Memory B cell (primary cell): ENCODE data around the gene PRSS33.
A peak's percentile ranks its signal among the peaks of the same experiment; 100 is the strongest.

Experiments used
- ATAC-seq: fragments of 150-1000 bp; cut with Tn5 transposase; 2 replicates; pipeline ENCODE4 v1.10.0; 2021; ENCODE audit warnings: low read depth, mild to moderate bottlenecking, moderate library complexity
- DNase-seq, 2 donors: peaks; one replicate each; pipeline ENCODE4 v3.0.0; 2022; ENCODE audit warnings: low spot score in 2 of 2
- H3K27ac Mint-ChIP-seq: one replicate; pipeline ENCODE4 v1.8.0; 2022; ENCODE audit warnings: mild to moderate bottlenecking, moderate library complexity, mixed read lengths
- H3K27me3 Mint-ChIP-seq: one replicate; pipeline ENCODE4 v1.8.0; 2022; ENCODE audit warnings: mixed read lengths
- H3K36me3 Mint-ChIP-seq: one replicate; pipeline ENCODE4 v1.8.0; 2022; ENCODE audit warnings: mild to moderate bottlenecking, mixed read lengths
- H3K4me1 Mint-ChIP-seq: one replicate; pipeline ENCODE4 v1.8.0; 2022; ENCODE audit warnings: mixed read lengths
- H3K4me3 Mint-ChIP-seq: one replicate; pipeline ENCODE4 v1.8.0; 2022; ENCODE audit warnings: mild to moderate bottlenecking, moderate library complexity, mixed read lengths
- H3K9me3 Mint-ChIP-seq: one replicate; pipeline ENCODE4 v1.8.0; 2022; ENCODE audit warnings: mixed read lengths

Gene PRSS33

DNA sequence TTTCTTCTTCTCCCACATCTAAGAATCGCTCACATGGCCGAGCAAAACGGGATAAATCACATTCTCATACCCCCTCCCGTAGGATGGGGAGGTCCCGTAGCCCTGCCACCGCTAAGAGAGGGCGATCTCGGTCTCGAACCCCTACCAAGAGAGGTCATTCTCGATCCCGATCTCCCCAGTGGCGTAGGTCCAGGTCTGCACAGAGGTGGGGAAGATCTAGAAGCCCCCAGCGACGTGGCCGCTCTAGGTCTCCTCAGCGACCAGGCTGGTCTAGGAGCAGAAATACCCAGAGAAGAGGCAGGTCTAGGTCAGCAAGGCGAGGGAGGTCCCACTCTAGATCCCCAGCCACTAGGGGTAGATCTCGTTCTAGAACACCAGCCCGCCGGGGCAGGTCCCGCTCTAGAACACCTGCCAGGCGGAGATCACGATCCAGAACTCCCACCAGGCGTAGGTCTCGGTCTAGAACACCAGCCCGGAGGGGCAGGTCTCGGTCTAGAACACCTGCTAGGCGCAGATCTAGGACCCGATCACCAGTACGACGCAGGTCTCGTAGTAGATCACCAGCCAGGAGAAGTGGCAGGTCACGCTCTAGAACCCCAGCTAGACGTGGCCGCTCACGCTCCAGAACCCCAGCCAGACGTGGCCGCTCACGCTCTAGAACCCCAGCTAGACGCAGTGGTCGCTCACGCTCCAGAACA is 25.3 kb downstream of the PRSS33 start:
- Mint-ChIP-seq H3K9me3 (no peaks in the 10 kb centered on the region), H3K27ac (peak overlapping the region; percentile 80), H3K36me3 (peaks cover 73% of the 10 kb centered on the region), H3K4me3 (no peak overlapping the region), H3K4me1 (peaks cover 13% of the 10 kb centered on the region), H3K27me3 (no peaks in the 10 kb centered on the region)
- no peak for DNase-seq
- ATAC-seq, result no peak

DNA sequence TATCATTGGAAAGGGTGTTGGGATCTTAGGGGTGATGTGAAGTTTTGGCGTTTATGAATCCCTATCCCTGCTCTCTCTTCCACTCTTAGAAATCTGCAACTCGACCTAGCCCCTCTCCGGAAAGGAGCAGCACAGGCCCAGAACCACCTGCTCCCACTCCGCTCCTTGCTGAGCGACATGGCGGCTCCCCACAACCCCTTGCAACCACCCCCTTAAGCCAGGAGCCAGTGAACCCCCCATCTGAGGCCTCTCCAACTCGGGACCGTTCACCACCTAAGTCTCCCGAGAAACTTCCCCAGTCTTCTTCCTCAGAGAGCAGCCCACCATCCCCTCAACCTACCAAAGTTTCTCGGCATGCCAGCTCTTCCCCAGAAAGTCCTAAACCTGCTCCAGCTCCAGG is 25.9 kb downstream of the PRSS33 start:
- ATAC-seq, result no peak
- Mint-ChIP-seq H3K36me3 (peaks cover 73% of the 10 kb centered on the region), H3K4me3 (no peak overlapping the region), H3K9me3 (no peaks in the 10 kb centered on the region), H3K27me3 (no peaks in the 10 kb centered on the region), H3K27ac (peak overlapping the region; percentile 73), H3K4me1 (peaks cover 19% of the 10 kb centered on the region)
- DNase-seq, result no peak

DNA sequence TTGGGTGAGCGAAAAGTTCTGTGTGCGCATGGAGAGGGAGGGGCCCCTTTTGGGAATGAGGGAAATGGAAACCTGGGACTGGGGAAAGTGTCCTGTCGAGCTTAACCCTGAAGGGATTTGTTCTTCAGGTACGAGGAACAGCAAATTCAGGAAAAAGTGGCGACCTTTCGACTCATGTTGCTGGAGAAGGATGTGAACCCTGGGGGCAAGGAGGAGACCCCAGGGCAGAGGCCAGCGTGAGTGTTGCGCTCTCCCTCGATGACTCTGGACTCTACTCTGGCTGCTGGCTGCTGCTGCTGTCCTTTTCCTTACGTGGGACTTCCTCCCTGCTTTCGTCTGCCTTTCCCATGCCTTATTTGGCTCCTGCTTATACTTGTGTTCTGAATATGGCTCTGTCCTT is 30.0 kb downstream of the PRSS33 start:
- Mint-ChIP-seq H3K9me3 (no peaks in the 10 kb centered on the region), H3K4me3 (no peak overlapping the region), H3K36me3 (peaks cover 59% of the 10 kb centered on the region), H3K4me1 (peaks cover 46% of the 10 kb centered on the region), H3K27me3 (no peaks in the 10 kb centered on the region), H3K27ac (peak overlapping the region; percentile 46)
- DNase-seq, result no peak
- ATAC-seq, result no peak

DNA sequence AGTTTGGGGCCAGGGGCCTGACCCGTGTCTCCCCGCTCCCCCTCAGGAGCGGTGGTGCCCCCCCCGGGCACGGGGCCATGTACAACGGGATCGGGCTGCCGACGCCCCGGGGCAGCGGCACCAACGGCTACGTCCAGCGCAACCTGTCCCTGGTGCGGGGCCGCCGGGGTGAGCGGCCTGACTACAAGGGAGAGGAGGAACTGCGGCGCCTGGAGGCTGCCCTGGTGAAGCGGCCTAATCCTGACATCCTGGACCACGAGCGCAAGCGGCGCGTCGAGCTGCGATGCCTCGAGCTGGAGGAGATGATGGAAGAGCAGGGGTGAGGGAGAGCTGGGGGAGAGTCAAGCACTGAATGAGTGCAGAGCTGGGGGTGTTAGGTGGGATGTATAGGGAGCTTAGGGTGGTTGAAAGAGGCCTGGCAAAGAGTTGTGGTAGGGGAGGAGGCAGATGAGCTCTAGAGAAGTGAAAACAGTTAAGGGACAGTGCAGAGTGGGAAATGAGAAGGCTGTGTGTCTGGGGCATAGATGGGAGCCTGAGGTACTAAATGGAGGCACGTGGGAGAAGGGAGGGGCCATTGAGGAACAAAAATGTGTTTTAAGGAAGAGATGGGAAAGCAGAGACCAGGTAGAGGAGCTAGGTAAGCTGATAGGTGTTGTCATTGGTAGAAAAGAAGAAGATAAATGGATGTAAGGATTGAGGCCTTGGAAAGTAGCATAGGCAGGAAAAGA is 30.9 kb downstream of the PRSS33 start:
- no peak overlapping the region for H3K4me3 Mint-ChIP-seq
- H3K4me1 Mint-ChIP-seq, result peaks cover 45% of the 10 kb centered on the region
- no peaks in the 10 kb centered on the region for H3K9me3 Mint-ChIP-seq
- DNase-seq, result no peak
- H3K27me3 Mint-ChIP-seq, result no peaks in the 10 kb centered on the region
- no peak for ATAC-seq
- H3K27ac Mint-ChIP-seq, result peak overlapping the region; percentile 97
- H3K36me3 Mint-ChIP-seq, result peaks cover 52% of the 10 kb centered on the region

DNA sequence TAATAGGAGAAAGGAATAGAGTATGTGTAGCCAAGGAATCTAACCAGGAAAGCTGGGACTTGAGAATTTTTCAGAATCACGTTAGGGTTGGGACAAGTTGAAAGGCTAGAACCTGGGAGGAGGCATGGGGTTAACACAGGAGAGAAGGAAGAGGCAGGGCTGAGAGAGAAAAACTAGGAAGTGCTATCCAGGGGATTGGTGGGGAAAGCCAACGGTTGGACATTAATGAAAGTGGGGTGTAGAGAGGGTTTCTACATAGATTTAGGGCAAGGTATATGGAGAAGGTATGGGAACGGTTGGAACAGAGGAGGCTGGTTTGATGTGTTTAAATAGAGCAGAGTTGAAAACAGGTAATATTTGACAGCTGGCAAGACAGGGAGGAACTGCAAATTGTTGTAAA is 32.2 kb downstream of the PRSS33 start:
- peak overlapping the region; percentile 97 for H3K27ac Mint-ChIP-seq
- H3K27me3 Mint-ChIP-seq, result no peaks in the 10 kb centered on the region
- peaks cover 43% of the 10 kb centered on the region for H3K36me3 Mint-ChIP-seq
- H3K4me1 Mint-ChIP-seq, result peaks cover 47% of the 10 kb centered on the region
- H3K9me3 Mint-ChIP-seq, result peaks cover 2% of the 10 kb centered on the region
- DNase-seq (no peak), ATAC-seq (no peak)
- H3K4me3 Mint-ChIP-seq, result peak overlapping the region; percentile 88

DNA sequence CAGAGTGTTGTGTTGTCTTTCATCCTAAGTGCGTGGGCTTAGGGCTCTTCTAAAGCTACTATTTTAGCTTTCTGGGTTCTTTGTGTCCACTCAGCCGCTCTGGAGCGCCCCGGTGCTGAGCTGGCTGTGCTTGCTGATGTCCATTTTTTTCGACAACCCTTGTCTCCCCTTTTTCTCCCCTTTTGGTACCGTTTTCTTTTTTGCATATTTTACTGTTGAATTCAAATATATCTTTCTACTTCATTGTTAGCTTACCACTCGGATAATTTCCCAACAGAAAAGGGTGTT is 33.7 kb downstream of the PRSS33 start:
- ATAC-seq (no peak), DNase-seq (no peak)
- Mint-ChIP-seq H3K36me3 (peaks cover 33% of the 10 kb centered on the region), H3K27ac (peak overlapping the region; percentile 97), H3K9me3 (peaks cover 2% of the 10 kb centered on the region), H3K4me1 (peaks cover 45% of the 10 kb centered on the region), H3K4me3 (peak overlapping the region; percentile 88), H3K27me3 (no peaks in the 10 kb centered on the region)

DNA sequence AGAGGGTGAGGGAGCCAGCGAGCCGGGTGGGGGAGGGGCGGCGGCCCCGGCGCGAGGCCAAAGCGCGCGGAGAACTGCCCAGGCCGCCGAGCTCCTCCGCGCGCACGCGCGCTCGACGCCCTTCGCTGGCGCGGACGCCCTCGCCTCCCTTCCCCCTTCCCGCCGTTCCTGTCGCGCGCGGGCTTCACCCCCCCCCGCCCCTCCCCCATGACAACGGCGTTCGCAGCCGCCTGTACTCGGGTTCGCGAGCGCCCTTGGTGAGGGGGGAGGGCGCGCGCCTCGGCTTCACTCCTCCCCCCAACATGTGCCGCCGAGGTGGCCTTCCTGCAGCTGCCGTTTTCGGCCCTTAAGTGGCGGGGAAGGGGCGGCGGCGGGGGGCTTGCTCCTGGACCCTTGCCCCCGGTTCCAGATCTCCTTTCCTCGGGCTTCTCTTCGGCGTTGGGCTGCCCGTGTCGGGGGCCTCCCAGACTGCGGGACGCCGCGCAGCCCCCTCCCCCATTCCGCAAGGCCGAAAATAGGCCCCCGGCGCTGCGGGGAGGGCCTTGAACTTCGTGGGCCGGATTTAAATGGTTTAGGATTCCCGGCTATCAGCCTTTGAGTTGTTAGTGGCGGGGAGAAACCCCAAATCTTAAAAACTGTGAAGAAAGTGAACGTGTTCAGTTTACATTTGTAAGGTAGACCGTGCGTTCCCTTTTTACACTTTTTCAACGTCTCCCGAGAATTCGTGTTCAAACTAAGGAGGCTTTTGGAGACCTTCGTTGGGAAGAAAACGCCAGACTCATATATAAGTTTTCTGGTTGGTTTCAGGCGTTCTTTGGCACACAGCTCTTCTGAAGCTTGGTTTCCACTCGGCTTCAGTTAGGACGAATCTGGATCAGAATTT is 34.3 kb downstream of the PRSS33 start:
- Mint-ChIP-seq H3K4me1 (peaks cover 42% of the 10 kb centered on the region), H3K27ac (peak overlapping the region; percentile 97), H3K4me3 (peak overlapping the region; percentile 88), H3K36me3 (peaks cover 29% of the 10 kb centered on the region), H3K9me3 (peaks cover 2% of the 10 kb centered on the region), H3K27me3 (no peaks in the 10 kb centered on the region)
- ATAC-seq, result peak; percentile 28
- no peak for DNase-seq

DNA sequence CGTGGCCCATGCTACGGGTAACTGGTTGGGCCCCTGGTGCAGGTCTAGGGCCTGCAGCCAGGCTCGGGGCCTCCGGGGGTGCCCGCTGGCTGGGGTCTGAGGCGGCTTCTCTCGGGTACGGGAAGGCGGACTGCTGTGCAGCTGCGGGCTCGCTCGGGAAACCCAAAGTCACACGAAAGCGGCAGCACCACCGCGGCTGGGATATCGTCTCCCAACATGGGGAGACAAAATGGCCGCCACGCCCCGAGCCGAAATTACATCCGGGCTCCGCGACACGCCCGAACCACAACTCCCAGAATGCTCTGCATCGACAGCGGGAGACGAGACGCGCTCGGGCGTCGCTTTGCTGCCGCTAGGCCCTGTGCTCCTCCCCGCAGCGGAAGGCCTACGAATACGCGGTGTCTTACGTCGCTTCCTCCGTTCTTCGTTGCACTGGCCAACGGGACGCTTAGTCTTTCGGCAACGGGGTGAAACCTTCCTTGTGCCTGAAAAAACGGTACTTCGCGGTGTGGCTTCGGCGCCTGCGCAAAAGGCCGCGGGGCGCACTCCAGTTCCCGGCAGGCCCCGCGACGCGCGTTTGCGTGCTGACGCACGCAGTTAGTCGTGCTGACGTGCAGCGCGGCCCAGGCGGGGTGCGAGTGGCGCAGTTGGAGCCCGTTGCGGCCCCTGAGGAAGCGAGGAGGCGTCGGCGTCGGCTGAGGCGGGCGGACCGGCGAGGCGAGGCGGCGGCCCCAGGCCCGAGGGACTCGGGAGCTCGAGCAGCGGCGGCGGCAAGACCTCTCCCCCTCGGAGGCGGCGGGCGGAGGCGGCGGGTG is 35.1 kb downstream of the PRSS33 start, which contains the start of gene SRRM2:
Gene SRRM2, plus strand, starts transcription at position 604 of the 815 bp plus-strand sequence. CDS start 3,727 bp downstream, outside the sequence.
- H3K4me1 Mint-ChIP-seq, result peaks cover 39% of the 10 kb centered on the region
- peak within 1 kb of the TSS; percentile 88 for H3K4me3 Mint-ChIP-seq
- no peaks in the 10 kb centered on the region for H3K27me3 Mint-ChIP-seq
- H3K36me3 Mint-ChIP-seq, result peaks cover 25% of the 10 kb centered on the region
- peaks cover 2% of the 10 kb centered on the region for H3K9me3 Mint-ChIP-seq
- H3K27ac Mint-ChIP-seq, result peak within 1 kb of the TSS; percentile 97
- ATAC-seq (peak; percentile 83), DNase-seq (peak; percentile 94 to 95)

DNA sequence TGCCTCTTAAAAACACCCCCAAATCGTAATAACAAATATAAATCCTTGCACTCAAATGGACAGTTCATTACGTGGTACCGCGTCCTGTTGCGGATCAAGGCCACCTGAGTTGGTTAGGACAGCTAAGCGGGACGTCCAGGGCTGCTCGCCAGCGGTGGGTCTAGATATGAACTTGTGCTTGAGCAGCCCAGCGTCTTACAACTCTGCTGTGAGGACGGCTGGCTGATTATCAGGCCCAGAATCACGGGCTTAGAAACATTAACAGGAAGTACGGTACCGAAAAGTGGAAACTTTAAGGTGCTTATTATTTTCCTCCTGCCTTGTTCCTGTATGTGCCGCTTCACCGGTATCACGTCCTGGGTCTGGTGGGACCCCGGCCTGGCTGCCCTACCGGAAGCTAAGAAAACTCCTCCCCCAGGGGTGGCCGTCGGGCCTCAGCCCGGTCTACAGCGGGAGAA is 35.8 kb downstream of the PRSS33 start:
- peaks cover 33% of the 10 kb centered on the region for H3K4me1 Mint-ChIP-seq
- peak overlapping the region; percentile 88 for H3K4me3 Mint-ChIP-seq
- H3K36me3 Mint-ChIP-seq, result peaks cover 20% of the 10 kb centered on the region
- H3K9me3 Mint-ChIP-seq, result peaks cover 2% of the 10 kb centered on the region
- ATAC-seq (no peak), DNase-seq (no peak)
- H3K27ac Mint-ChIP-seq, result peak overlapping the region; percentile 97
- no peaks in the 10 kb centered on the region for H3K27me3 Mint-ChIP-seq

DNA sequence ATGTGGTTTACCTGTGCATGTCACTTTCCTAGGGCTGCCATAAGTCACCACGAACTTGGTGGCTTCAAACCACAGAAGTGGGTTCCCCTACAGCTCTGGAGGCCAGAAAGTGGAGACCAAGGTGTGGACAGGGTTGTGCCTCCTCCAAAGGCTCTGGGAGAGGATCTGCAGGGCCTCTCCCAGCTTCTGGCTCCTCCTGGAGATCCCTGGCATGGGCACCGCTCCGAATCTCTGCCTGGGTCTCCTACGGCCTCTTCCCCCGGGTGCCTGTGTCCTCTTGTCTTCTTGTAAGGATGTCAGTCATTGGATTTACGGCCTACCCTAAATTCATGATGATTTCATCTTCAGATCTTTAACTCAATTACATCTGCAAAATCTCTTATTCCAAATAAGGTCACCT is 37.4 kb downstream of the PRSS33 start:
- DNase-seq, result no peak
- Mint-ChIP-seq H3K27me3 (no peaks in the 10 kb centered on the region), H3K9me3 (peaks cover 2% of the 10 kb centered on the region), H3K4me1 (peaks cover 18% of the 10 kb centered on the region), H3K4me3 (no peak overlapping the region), H3K36me3 (peaks cover 12% of the 10 kb centered on the region), H3K27ac (peak overlapping the region; percentile 50)
- ATAC-seq, result no peak

DNA sequence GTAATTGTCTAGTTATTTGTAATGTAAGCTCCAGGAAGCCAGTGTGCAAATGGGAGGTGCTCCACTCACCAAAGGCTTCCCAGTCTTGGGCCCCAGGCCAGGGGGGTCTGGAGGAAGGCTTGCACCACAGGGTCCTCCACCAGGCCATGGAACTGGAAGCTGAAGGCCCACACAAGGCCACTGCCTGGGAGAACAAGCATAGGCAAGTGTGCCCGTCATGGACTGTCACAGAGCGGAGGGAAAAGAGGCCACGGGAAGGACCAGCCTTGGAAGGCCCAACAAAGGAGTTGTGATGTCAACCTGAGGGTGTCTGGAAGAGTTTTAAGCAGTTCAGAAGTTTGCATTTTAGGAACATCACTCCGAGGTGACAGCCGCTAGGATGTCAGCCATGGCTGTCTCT is 37.9 kb downstream of the PRSS33 start:
- peaks cover 14% of the 10 kb centered on the region for H3K4me1 Mint-ChIP-seq
- H3K27ac Mint-ChIP-seq, result no peak overlapping the region
- no peaks in the 10 kb centered on the region for H3K27me3 Mint-ChIP-seq
- peaks cover 2% of the 10 kb centered on the region for H3K9me3 Mint-ChIP-seq
- ATAC-seq (no peak), DNase-seq (no peak)
- peaks cover 11% of the 10 kb centered on the region for H3K36me3 Mint-ChIP-seq
- H3K4me3 Mint-ChIP-seq, result no peak overlapping the region

DNA sequence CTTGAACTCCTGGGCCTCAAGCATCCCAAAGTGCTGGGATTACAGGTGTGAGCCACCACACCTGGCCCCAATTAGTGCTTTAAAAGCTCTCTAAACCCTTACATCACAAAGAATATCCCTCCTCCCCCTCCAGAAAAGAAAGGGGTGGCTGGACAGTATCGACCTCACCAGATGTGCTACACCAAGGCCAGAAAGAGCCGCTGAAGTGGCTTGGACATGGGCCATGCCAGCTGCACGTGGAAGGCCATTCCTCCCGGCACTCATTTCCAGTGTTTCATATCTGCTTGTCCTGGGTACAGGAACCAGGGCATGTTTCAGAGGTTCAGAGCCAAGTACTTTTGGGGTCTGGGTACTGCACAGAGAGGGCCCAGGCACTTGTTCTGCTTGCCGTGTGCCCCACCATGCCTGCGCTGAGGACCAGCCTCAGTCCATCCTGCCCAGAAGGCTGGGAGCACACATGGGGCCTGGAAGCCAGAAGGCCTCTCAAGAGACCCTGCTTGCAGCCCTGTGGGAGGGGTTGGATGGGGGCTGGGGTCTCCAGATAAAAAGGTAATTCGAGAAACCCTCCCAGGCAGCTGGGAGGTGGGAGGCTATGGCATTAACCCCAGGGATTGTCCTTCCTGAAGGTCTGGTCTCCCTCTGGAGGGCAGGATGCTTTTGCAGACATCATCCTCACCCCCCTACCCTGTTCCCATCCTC is 38.5 kb downstream of the PRSS33 start:
- H3K4me1 Mint-ChIP-seq, result peaks cover 9% of the 10 kb centered on the region
- peaks cover 2% of the 10 kb centered on the region for H3K9me3 Mint-ChIP-seq
- H3K4me3 Mint-ChIP-seq, result no peak overlapping the region
- H3K27me3 Mint-ChIP-seq, result no peaks in the 10 kb centered on the region
- H3K27ac Mint-ChIP-seq, result no peak overlapping the region
- no peak for ATAC-seq
- peaks cover 6% of the 10 kb centered on the region for H3K36me3 Mint-ChIP-seq
- DNase-seq, result no peak

DNA sequence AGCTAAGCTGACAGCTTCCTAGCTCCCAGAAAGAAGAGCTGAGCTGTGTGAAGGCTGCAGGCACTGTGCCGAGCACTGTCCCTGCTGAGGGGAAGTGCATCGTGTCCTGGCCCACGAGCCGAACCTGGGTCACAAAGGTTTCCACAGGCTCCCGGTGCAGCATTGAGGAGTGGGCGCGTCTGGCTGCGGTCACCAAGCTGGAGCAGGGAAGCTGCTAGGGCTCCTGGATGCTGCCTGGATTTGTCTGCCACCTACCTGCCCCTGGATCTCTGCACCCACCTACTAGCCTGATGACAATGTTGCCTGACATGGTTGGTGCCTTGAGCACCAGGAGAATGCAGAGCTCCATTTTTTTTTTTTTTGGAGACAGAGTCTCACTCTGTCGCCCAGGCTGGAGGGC is 41.4 kb downstream of the PRSS33 start:
- ATAC-seq, result no peak

More for the DNA sequence above, 41.4 kb downstream of the PRSS33 start:
- no peak for DNase-seq
- Mint-ChIP-seq H3K4me1 (no peaks in the 10 kb centered on the region), H3K27me3 (no peaks in the 10 kb centered on the region), H3K9me3 (no peaks in the 10 kb centered on the region), H3K4me3 (no peak overlapping the region), H3K27ac (no peak overlapping the region), H3K36me3 (peaks cover 2% of the 10 kb centered on the region)
